ENCODE results near the gene CCDC34.

DNA sequence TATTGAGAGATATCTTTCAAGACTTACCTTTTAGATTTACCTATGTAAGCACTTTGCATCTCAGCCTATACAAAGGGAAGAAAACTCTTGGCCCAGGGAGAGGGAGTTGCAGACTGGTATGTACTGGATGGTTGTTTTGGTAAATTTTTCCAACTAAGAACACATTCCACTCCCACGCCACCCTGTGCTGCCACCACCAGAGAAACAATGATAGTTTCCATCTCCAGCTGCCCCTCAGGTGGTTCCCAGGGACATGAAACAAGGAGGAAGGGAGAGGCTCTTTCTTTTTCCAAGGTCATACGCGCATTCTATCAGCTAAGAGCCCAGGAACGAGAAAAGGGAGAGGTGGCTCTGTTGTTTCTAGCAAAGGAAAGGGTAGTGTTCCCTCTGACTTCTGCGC is 34.4 kb downstream of the CCDC34 start:
- TF ChIP-seq, protein P1, sequence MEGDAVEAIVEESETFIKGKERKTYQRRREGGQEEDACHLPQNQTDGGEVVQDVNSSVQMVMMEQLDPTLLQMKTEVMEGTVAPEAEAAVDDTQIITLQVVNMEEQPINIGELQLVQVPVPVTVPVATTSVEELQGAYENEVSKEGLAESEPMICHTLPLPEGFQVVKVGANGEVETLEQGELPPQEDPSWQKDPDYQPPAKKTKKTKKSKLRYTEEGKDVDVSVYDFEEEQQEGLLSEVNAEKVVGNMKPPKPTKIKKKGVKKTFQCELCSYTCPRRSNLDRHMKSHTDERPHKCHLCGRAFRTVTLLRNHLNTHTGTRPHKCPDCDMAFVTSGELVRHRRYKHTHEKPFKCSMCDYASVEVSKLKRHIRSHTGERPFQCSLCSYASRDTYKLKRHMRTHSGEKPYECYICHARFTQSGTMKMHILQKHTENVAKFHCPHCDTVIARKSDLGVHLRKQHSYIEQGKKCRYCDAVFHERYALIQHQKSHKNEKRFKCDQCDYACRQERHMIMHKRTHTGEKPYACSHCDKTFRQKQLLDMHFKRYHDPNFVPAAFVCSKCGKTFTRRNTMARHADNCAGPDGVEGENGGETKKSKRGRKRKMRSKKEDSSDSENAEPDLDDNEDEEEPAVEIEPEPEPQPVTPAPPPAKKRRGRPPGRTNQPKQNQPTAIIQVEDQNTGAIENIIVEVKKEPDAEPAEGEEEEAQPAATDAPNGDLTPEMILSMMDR (conservative IDR thresholded peaks at IDR 0.05; ENCODE audit: low read length): no peak
- TF ChIP-seq EZH2phosphoT487 (IDR thresholded peaks at IDR 0.05; ENCODE audit: borderline replicate concordance): no peak
